Activated naive CD8-positive, alpha-beta T cell treated with anti-CD3 and anti-CD28 coated beads, Interleukin-2, amount 50 U/mL, for 24 hours (primary cell): ENCODE data around the gene OLFML2B.

ENCODE experiments used
- ATAC-seq: fragments of 150-1000 bp; cut with Tn5 transposase; one replicate; pipeline ENCODE4 v1.10.0; 2021
- DNase-seq: peaks from one replicate; pipeline ENCODE4 v3.0.0; 2021
- H3K27ac Mint-ChIP-seq: one replicate; pipeline ENCODE4 v1.8.0; 2021; ENCODE audit warnings: mild to moderate bottlenecking, mixed read lengths
- H3K27me3 Mint-ChIP-seq: one replicate; pipeline ENCODE4 v1.8.0; 2021; ENCODE audit warnings: mixed read lengths
- H3K36me3 Mint-ChIP-seq: one replicate; pipeline ENCODE4 v1.8.0; 2021; ENCODE audit warnings: low read depth, mixed read lengths
- H3K4me1 Mint-ChIP-seq: one replicate; pipeline ENCODE4 v1.8.0; 2021; ENCODE audit warnings: mixed read lengths
- H3K4me3 Mint-ChIP-seq: one replicate; pipeline ENCODE4 v1.8.0; 2021; ENCODE audit warnings: mild to moderate bottlenecking, moderate library complexity, mixed read lengths
- H3K9me3 Mint-ChIP-seq: one replicate; pipeline ENCODE4 v1.8.0; 2021; ENCODE audit warnings: mixed read lengths

Gene OLFML2B

DNA sequence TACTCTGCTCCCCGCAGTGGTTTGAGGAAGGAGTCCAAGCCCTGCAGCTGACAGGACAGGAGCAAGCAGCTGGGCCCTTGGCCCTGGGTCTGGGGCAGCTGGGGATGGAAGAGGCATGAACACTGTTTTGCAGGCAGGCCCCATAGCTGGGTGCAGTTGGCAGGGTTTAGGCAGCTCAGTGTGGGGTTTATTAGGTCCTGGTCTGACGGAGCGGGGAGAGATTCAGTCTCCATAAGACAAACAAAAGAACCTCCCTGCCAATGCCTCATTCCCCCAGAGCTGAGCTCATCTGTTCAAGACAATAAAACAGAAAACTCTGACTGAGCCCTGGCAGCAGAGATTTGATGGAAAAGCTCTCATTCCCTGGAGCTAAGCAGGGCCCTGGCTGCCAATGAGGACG, 37.3 kb downstream of the OLFML2B start:
- H3K36me3 Mint-ChIP-seq: peaks cover 2% of the 10 kb centered on the region
- no peak overlapping the region for H3K4me3 Mint-ChIP-seq
- ATAC-seq: no peak
- H3K27me3 Mint-ChIP-seq: no peaks in the 10 kb centered on the region
- DNase-seq: no peak
- no peak overlapping the region for H3K27ac Mint-ChIP-seq
- no peaks in the 10 kb centered on the region for H3K4me1 Mint-ChIP-seq
- peaks cover 7% of the 10 kb centered on the region for H3K9me3 Mint-ChIP-seq

- H3K4me3 Mint-ChIP-seq: no peak overlapping the region
- DNase-seq (no peak), ATAC-seq (no peak)
- H3K27ac Mint-ChIP-seq: no peak overlapping the region
- H3K27me3 Mint-ChIP-seq: no peaks in the 10 kb centered on the region
- no peaks in the 10 kb centered on the region for H3K4me1 Mint-ChIP-seq
- H3K36me3 Mint-ChIP-seq: peaks cover 2% of the 10 kb centered on the region
- H3K9me3 Mint-ChIP-seq: peaks cover 7% of the 10 kb centered on the region
These were observed 38.3 kb downstream of the OLFML2B start for GRCh38 chr1:161985301-161985822.

DNA sequence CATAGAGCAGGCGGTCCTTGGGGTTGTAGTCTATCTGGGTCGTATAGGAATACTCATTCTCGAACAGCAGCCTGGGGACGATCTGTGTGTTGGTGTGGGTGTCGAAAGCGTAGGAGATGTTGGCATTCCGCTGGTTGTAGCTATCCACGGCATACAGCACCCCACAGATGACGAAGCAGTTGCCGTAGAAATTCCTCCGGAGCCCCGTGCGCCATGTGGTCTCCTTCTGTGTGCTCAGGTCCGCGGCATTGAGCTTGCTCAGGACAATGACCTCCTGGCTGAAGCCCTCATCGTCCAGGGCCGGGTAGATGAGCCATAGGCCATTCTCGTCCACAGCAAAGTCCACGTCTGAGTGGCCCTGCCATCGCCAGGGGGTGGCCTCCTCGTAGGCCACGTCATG, 39.9 kb downstream of the OLFML2B start:
- ATAC-seq (no peak), DNase-seq (no peak)
- no peak overlapping the region for H3K27ac Mint-ChIP-seq
- H3K36me3 Mint-ChIP-seq: peaks cover 2% of the 10 kb centered on the region
- peaks cover 7% of the 10 kb centered on the region for H3K9me3 Mint-ChIP-seq
- no peaks in the 10 kb centered on the region for H3K27me3 Mint-ChIP-seq
- no peak overlapping the region for H3K4me3 Mint-ChIP-seq
- no peaks in the 10 kb centered on the region for H3K4me1 Mint-ChIP-seq

GRCh38 chr1:161982917-161983316, 40.8 kb downstream of the OLFML2B start:
- Mint-ChIP-seq H3K4me3 (no peak overlapping the region), H3K27me3 (no peaks in the 10 kb centered on the region), H3K27ac (no peak overlapping the region)

GRCh38 chr1:161982507-161982895, 41.2 kb downstream of the OLFML2B start:
- Mint-ChIP-seq H3K36me3 (peaks cover 2% of the 10 kb centered on the region), H3K9me3 (peaks cover 5% of the 10 kb centered on the region), H3K27ac (no peak overlapping the region), H3K4me3 (no peak overlapping the region), H3K4me1 (no peaks in the 10 kb centered on the region), H3K27me3 (no peaks in the 10 kb centered on the region)
- no peak for ATAC-seq
- DNase-seq: no peak

More at GRCh38 chr1:161982917-161983316, 40.8 kb downstream of the OLFML2B start:
- Mint-ChIP-seq H3K36me3 (peaks cover 2% of the 10 kb centered on the region), H3K4me1 (no peaks in the 10 kb centered on the region), H3K9me3 (peaks cover 7% of the 10 kb centered on the region)
- no peak for ATAC-seq
- DNase-seq: no peak

DNA sequence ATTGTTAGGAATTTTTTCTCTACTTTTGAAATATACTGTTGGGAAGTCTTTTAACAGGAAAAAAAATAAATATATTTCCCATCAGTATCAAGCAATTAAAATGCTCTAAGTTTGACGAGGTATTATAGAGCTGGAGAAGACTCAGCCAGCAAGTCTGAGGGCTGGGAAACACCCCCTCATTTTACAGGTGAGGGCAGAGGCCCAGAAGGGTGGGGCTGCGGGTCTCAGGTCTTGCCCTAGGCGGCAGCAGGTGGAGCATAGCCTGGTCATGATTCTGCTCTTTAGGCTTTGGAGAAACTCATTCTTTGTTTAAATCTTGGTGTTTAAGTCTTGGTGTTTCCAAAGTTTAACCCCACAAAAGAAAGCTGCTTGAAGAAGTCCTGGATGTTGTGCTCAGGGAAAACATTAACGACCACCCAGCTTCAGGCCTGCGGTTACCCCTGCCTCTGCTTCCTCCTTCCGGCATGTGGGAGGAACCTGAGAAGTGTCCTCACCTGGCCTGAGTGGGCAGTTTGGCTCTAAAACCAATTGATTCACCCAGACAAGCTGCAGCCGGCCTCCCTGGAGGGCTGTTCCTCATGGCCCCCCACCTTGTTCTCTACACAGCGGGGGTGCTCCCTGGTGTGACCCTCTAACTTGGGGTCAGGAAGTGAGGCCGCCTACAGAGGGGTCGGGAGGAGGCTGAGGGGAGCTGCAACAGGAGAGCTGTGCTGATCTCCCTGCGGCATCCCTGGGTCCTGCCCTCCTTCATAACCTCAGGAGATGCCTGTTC, 41.7 kb downstream of the OLFML2B start:
- H3K4me1 Mint-ChIP-seq: no peaks in the 10 kb centered on the region
- H3K9me3 Mint-ChIP-seq: no peaks in the 10 kb centered on the region
- H3K4me3 Mint-ChIP-seq: no peak overlapping the region
- H3K36me3 Mint-ChIP-seq: no peaks in the 10 kb centered on the region
- DNase-seq: no peak
- H3K27me3 Mint-ChIP-seq: no peaks in the 10 kb centered on the region
- ATAC-seq: no peak
- no peak overlapping the region for H3K27ac Mint-ChIP-seq

GRCh38 chr1:161981126-161981525, 42.5 kb downstream of the OLFML2B start:
- ATAC-seq (no peak), DNase-seq (no peak)
- Mint-ChIP-seq H3K9me3 (no peaks in the 10 kb centered on the region), H3K27me3 (no peaks in the 10 kb centered on the region), H3K4me3 (no peak overlapping the region), H3K4me1 (no peaks in the 10 kb centered on the region), H3K27ac (no peak overlapping the region), H3K36me3 (no peaks in the 10 kb centered on the region)

DNA sequence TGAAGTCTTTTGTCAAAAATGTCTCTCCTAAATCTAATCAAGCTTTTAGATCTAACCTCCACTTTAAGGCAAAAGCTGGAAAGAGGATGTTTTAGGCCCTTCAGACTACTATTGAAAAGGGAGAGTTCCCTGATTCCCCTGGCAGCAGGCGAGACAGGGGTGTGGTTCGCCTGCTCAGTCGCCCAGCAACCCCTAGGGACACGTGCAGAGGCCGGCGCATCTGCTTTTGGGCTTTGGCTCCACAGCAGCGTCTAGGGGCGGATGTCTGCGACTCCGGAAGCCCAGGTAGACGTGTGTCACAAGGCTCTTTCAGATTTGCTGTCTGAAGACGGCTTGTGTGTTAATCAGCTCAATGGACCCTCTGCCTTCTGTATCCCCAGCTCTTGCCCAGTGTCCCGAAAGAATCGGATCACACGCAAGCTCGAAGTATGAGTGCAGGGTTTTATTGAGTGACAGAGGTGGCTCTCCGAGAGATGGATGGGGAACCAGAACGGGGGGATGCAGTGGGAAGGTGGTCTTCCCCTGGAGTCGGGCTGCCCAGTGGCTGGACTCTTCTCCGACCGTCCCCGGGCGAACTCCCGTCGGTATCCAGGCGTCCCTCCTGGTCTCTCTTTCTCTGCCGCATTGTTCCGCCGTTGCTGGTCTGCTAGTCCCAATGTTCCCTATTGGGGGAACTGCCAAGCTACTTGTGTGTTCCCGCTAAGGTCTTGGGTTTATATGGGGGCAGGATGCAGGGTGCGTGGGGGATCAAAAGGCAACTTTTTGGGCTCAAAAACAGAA, 45.5 kb downstream of the OLFML2B start:
- Mint-ChIP-seq H3K27me3 (no peaks in the 10 kb centered on the region), H3K36me3 (no peaks in the 10 kb centered on the region), H3K4me1 (no peaks in the 10 kb centered on the region), H3K9me3 (no peaks in the 10 kb centered on the region), H3K27ac (no peak overlapping the region), H3K4me3 (no peak overlapping the region)
- ATAC-seq (no peak), DNase-seq (no peak)

GRCh38 chr1:161973924-161974845, 49.5 kb downstream of the OLFML2B start:
- Mint-ChIP-seq H3K36me3 (no peaks in the 10 kb centered on the region), H3K27me3 (no peaks in the 10 kb centered on the region), H3K9me3 (no peaks in the 10 kb centered on the region), H3K4me1 (no peaks in the 10 kb centered on the region), H3K4me3 (no peak overlapping the region), H3K27ac (no peak overlapping the region)
- ATAC-seq: no peak
- no peak for DNase-seq

DNA sequence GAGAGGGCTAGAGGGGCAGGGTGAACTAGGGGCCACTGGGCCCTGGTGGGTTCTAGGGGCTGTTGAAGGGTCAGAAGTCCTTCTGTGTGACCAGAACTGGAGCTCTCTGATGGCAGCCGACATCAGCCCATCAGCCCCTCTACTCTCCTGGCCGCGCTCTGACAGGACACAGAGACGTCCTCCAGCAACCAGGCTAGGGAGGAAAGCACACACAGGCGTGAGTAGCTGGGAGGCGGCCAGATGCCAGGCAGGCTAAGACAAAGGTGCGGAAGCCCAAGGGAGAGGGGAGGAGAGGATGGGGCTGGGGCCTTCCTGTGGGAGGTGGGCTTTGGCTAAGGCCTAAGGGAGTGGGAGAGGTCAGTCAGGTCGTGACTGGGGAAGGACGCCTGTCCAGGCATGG, 50.8 kb downstream of the OLFML2B start:
- H3K27ac Mint-ChIP-seq: no peak overlapping the region

DNA sequence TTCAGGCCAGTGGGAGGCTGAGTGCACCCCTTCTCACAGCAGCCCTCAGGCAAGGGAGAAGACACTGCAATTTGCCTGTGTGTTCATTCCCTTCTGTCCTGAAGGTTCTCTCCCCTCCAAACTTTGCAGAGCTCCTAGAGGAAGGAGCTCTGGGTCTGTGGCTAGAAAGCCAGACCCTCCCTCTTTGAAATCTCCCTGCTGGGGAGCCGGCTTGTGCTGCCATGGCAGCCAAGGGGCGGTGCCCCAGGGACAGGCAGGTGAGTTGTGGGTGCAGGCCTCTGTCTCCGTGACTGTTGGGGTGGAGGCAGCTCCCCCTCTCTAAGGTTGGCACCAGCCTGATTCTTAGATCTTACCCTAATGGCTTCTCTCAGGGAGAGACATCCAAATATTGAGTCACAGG, 53.0 kb downstream of the OLFML2B start:
- ATAC-seq (no peak), DNase-seq (no peak)
- Mint-ChIP-seq H3K36me3 (peaks cover 16% of the 10 kb centered on the region), H3K4me1 (no peaks in the 10 kb centered on the region), H3K27me3 (no peaks in the 10 kb centered on the region), H3K9me3 (no peaks in the 10 kb centered on the region), H3K4me3 (no peak overlapping the region), H3K27ac (no peak overlapping the region)

More for the DNA sequence above, 50.8 kb downstream of the OLFML2B start:
- H3K4me3 Mint-ChIP-seq: no peak overlapping the region
- no peaks in the 10 kb centered on the region for H3K27me3 Mint-ChIP-seq
- no peak for ATAC-seq
- no peaks in the 10 kb centered on the region for H3K9me3 Mint-ChIP-seq
- DNase-seq: no peak
- no peaks in the 10 kb centered on the region for H3K4me1 Mint-ChIP-seq
- H3K36me3 Mint-ChIP-seq: peaks cover under 1% of the 10 kb centered on the region

- H3K4me1 Mint-ChIP-seq: peaks cover 2% of the 10 kb centered on the region
- H3K9me3 Mint-ChIP-seq: no peaks in the 10 kb centered on the region
- peaks cover 16% of the 10 kb centered on the region for H3K36me3 Mint-ChIP-seq
- no peaks in the 10 kb centered on the region for H3K27me3 Mint-ChIP-seq
- ATAC-seq: no peak
- H3K27ac Mint-ChIP-seq: no peak overlapping the region
- no peak overlapping the region for H3K4me3 Mint-ChIP-seq
- DNase-seq: no peak
These were observed 53.6 kb downstream of the OLFML2B start for GRCh38 chr1:161970036-161970435.

GRCh38 chr1:161966067-161966466, 57.6 kb downstream of the OLFML2B start:
- no peaks in the 10 kb centered on the region for H3K27me3 Mint-ChIP-seq
- no peak overlapping the region for H3K27ac Mint-ChIP-seq
- H3K4me3 Mint-ChIP-seq: no peak overlapping the region
- peaks cover 32% of the 10 kb centered on the region for H3K4me1 Mint-ChIP-seq
- H3K36me3 Mint-ChIP-seq: peaks cover 30% of the 10 kb centered on the region
- ATAC-seq (no peak), DNase-seq (no peak)
- no peaks in the 10 kb centered on the region for H3K9me3 Mint-ChIP-seq
